SK-N-SH treated with all-trans-retinoic acid at 6 μM for 48 hours (cell line): ENCODE results near the gene KCNIP1.

Experiments
- ARNTL ChIP-seq: fragments of 450-650 bp; formaldehyde crosslinking; IDR thresholded peaks from 2 replicates; pipeline ENCODE4 v1.5.0; 2020; ENCODE audit warnings: low read depth, mild to moderate bottlenecking, moderate library complexity, borderline replicate concordance
- CSDC2 ChIP-seq: fragments of 250-450 bp; sonication (Bioruptor Pico); IDR thresholded peaks from 2 replicates; pipeline ENCODE4 v1.5.0; 2020; ENCODE audit warnings: mild to moderate bottlenecking, moderate library complexity
- GLIS3 ChIP-seq: fragments of 250-450 bp; sonication (Bioruptor Pico); IDR thresholded peaks from 2 replicates; pipeline ENCODE4 v1.5.0; 2020; ENCODE audit warnings: mild to moderate bottlenecking, moderate library complexity
- ISL1 ChIP-seq: fragments of 250-450 bp; sonication (Bioruptor Pico); IDR thresholded peaks from 2 replicates; pipeline ENCODE4 v2.1.2; 2022; ENCODE audit warnings: mild to moderate bottlenecking, moderate library complexity
- PPARA ChIP-seq: fragments of 250-450 bp; sonication (Bioruptor Pico); IDR thresholded peaks from 2 replicates; pipeline ENCODE4 v1.5.0; 2020; ENCODE audit warnings: mild to moderate bottlenecking, borderline replicate concordance
- RARB ChIP-seq: fragments of 250-450 bp; sonication (Bioruptor Pico); IDR thresholded peaks from 2 replicates; pipeline ENCODE4 v1.8.0; 2021; ENCODE audit warnings: mild to moderate bottlenecking, moderate library complexity
- SNAI2 ChIP-seq: fragments of 250-450 bp; sonication (Bioruptor Pico); IDR thresholded peaks from 2 replicates; pipeline ENCODE4 v1.5.0; 2020; ENCODE audit warnings: mild to moderate bottlenecking, moderate library complexity
- ZC3H10 ChIP-seq: fragments of 250-450 bp; sonication (Bioruptor Pico); IDR thresholded peaks from 2 replicates; pipeline ENCODE4 v1.5.1; 2021; ENCODE audit warnings: mild to moderate bottlenecking, moderate library complexity
- ZFP3 ChIP-seq: fragments of 250-450 bp; sonication (Bioruptor Pico); IDR thresholded peaks from 2 replicates; pipeline ENCODE4 v1.5.0; 2020; ENCODE audit warnings: mild to moderate bottlenecking, moderate library complexity
- ZNF8 ChIP-seq: fragments of 450-650 bp; formaldehyde crosslinking; IDR thresholded peaks from 2 replicates; pipeline ENCODE4 v1.5.0; 2020; ENCODE audit warnings: mild to moderate bottlenecking, moderate library complexity
- TF ChIP-seq, protein P1 (sequence below): fragments of 250-450 bp; sonication (Bioruptor Pico); IDR thresholded peaks from 2 replicates; pipeline ENCODE4 v1.8.0; 2020; ENCODE audit warnings: mild to moderate bottlenecking, moderate library complexity, borderline replicate concordance
- TF ChIP-seq, protein P2 (sequence below): fragments of 250-450 bp; sonication (Bioruptor Pico); IDR thresholded peaks from 2 replicates; pipeline ENCODE4 v1.5.1; 2020; ENCODE audit warnings: low read depth, mild to moderate bottlenecking, moderate library complexity

DNA sequence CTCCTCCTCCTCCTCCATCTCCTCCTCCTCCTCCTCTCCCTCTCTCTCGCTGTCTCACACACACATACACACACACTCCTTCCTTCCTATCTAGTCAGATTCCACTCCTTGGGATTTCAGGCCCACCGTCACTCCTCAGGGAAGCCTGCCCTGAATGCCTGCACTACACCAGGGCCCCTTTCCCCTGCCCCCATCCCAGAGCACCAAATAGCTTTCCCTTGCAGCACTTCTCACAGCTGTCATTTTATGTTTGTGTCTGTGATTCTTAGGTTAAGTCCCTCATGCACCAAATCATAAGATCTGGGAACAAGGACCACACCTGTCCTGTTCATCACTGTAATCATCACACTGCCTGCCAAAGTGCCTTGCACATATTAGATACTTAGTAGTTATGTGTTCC lies 193.2 kb downstream of the KCNIP1 start:
- TF ChIP-seq ZNF8 = no peak
- TF ChIP-seq CSDC2 (CRISPR knock-in tag) = no peak
- no peak for TF ChIP-seq RARB
- no peak for TF ChIP-seq ZC3H10 (CRISPR knock-in tag)
- TF ChIP-seq ZFP3 (CRISPR knock-in tag) = no peak
- no peak for TF ChIP-seq SNAI2
- TF ChIP-seq GLIS3 (CRISPR knock-in tag) = no peak
- no peak for TF ChIP-seq ISL1
- no peak for TF ChIP-seq PPARA
- TF ChIP-seq, protein P1, sequence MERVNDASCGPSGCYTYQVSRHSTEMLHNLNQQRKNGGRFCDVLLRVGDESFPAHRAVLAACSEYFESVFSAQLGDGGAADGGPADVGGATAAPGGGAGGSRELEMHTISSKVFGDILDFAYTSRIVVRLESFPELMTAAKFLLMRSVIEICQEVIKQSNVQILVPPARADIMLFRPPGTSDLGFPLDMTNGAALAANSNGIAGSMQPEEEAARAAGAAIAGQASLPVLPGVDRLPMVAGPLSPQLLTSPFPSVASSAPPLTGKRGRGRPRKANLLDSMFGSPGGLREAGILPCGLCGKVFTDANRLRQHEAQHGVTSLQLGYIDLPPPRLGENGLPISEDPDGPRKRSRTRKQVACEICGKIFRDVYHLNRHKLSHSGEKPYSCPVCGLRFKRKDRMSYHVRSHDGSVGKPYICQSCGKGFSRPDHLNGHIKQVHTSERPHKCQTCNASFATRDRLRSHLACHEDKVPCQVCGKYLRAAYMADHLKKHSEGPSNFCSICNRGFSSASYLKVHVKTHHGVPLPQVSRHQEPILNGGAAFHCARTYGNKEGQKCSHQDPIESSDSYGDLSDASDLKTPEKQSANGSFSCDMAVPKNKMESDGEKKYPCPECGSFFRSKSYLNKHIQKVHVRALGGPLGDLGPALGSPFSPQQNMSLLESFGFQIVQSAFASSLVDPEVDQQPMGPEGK (CRISPR knock-in tag) = no peak
- TF ChIP-seq, protein P2, sequence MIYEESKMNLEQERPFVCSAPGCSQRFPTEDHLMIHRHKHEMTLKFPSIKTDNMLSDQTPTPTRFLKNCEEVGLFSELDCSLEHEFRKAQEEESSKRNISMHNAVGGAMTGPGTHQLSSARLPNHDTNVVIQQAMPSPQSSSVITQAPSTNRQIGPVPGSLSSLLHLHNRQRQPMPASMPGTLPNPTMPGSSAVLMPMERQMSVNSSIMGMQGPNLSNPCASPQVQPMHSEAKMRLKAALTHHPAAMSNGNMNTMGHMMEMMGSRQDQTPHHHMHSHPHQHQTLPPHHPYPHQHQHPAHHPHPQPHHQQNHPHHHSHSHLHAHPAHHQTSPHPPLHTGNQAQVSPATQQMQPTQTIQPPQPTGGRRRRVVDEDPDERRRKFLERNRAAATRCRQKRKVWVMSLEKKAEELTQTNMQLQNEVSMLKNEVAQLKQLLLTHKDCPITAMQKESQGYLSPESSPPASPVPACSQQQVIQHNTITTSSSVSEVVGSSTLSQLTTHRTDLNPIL = no peak
- no peak for TF ChIP-seq ARNTL (CRISPR knock-in tag)
